Stomach (tissue), 9 donors: Measurements from ENCODE around the gene PHRF1. TPM values are rescaled to one million over a fixed set of nuclear protein-coding genes. Genes with fewer than 3 reads are reported as not detected.

Source experiments
- DNase-seq, 2 donors: peaks; one replicate each; pipeline versions ENCODE4 v3.0.0 to v3.0.0-alpha.2; 2013 to 2019
- H3K27ac ChIP-seq, 5 donors: fragments of 200-600 bp in 4 of 5; sonication (generic) in 4 of 5; one replicate each; pipeline ENCODE4 v1.5.1; 2013 to 2019; ENCODE audit warnings: mild to moderate bottlenecking in 1 of 5, moderate library complexity in 1 of 5
- H3K27me3 ChIP-seq, 3 donors: fragments of 200-600 bp; sonication (generic); one replicate each; pipeline ENCODE4 v1.5.1; 2017 to 2019; ENCODE audit warnings: mixed run types in 1 of 3
- H3K36me3 ChIP-seq, 4 donors: fragments of 200-600 bp; sonication (generic); 1 replicate in 3 of 4; 2 replicates in 1 of 4; pipeline ENCODE4 v1.5.1; 2016 to 2019
- H3K4me1 ChIP-seq, 4 donors: fragments of 200-600 bp; sonication (generic); one replicate each; pipeline ENCODE4 v1.5.1; 2016 to 2019
- H3K4me3 ChIP-seq, 4 donors: fragments of 200-600 bp; sonication (generic) in 3 of 4; one replicate each; pipeline ENCODE4 v1.5.1; 2016 to 2019; ENCODE audit warnings: mild to moderate bottlenecking in 1 of 4
- H3K9me3 ChIP-seq, 4 donors: fragments of 200-600 bp; sonication (generic); one replicate each; pipeline ENCODE4 v1.5.1; 2016 to 2019
- CTCF ChIP-seq, 7 experiments: fragments of 450-650 bp in 4 of 7; fragments of 200-600 bp in 3 of 7; sonication (generic) in 3 of 7; IDR thresholded peaks; one replicate each; pipeline ENCODE4 v1.5.1; 2016 to 2019; ENCODE audit warnings: antibody characterized with exemption in 7 of 7, control low read depth in 2 of 7, mild to moderate bottlenecking in 1 of 7
- EP300 ChIP-seq: sonication (generic); formaldehyde crosslinking; IDR thresholded peaks from one replicate; pipeline ENCODE4 v1.6.1; 2017; ENCODE audit warnings: antibody characterized with exemption
- POLR2A ChIP-seq, 4 donors: fragments of 450-650 bp; IDR thresholded peaks; one replicate each; pipeline ENCODE4 v1.6.1; 2016; ENCODE audit warnings: antibody characterized with exemption in 4 of 4, control low read depth in 2 of 4, mild to moderate bottlenecking in 1 of 4, moderate library complexity in 1 of 4
- POLR2AphosphoS5 ChIP-seq, 3 donors: sonication (generic); formaldehyde crosslinking; IDR thresholded peaks; one replicate each; pipeline ENCODE4 v1.6.1; 2016; ENCODE audit warnings: antibody characterized with exemption in 3 of 3
- WGBS, 5 donors: extraction: QIAGEN DNeasy Blood & Tissue Kit in 3 of 5; methylation state at CpG; one replicate each; pipeline versions ENCODE4 v1.1.5 to v1.1.7; 2013 to 2018; 5-methylcytosine and 5-hydroxymethylcytosine counted together
- intact Hi-C: fragments of 100-400 bp; cut with DNase I; formaldehyde crosslinking; loops from one replicate; pipeline ENCODE4 v1.15.1; 2023; ENCODE audit warnings: low total_unique reads
- polyA plus RNA-seq, 3 donors: library from polyadenylated mRNA; stranded (reverse); fragments of 200-250 nt; gene quantifications; one replicate each; pipeline ENCODE4 v1.2.3, GENCODE V29; 2013
- total RNA-seq, 5 donors: library from RNA; depleted of rRNA; stranded (reverse); fragments of >200 nt; gene quantifications; one replicate each; pipeline versions ENCODE4 v1.1.0 to v1.2.3, GENCODE V29; 2014 to 2016
- donor health status: healthy with polysubstance abuse.
- donor health status: Bipolar disorder and iron deficiency.
- donor health status: healthy.

The PHRF1 gene
- total and polyA plus RNA-seq, 8 donors: 7.9 to 60.8 (median 19.5) TPM

DNA sequence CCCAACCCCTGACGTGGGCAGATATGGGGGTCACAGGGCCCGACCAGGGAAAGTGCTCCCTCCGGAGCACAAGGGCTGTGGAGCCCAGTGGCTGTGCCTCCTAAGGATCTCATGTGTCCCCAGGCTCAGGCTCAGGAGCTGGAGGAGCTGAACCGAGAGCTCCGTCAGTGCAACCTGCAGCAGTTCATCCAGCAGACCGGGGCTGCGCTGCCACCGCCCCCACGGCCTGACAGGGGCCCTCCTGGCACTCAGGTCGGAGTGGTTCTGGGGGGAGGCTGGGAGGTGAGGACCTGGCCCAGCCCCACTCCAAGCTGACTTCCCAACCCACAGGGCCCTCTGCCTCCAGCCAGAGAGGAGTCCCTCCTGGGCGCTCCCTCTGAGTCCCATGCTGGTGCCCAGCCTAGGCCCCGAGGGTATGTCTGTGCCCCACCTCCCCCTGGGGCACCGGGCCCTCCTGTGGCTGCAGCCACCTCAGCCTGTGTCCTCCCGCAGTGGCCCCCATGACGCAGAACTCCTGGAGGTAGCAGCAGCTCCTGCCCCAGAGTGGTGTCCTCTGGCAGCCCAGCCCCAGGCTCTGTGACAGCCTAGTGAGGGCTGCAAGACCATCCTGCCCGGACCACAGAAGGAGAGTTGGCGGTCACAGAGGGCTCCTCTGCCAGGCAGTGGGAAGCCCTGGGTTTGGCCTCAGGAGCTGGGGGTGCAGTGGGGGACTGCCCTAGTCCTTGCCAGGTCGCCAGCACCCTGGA is 13.0 kb upstream of the PHRF1 start:
- intact Hi-C loops: no loop called here
- Histone ChIP-seq H3K4me1 (peaks cover 27 to 69% (median 62%) of the 10 kb centered on the region in 4 donors), H3K27me3 (peaks cover 0 to 18% (median under 1%) of the 10 kb centered on the region in 3 donors), H3K36me3 (peaks cover 0 to 16% (median 7%) of the 10 kb centered on the region in 4 donors), H3K9me3 (no peaks in the 10 kb centered on the region), H3K4me3 (peak overlapping the region in 3 of 4 donors; percentile 84 to 91 (median 89)), H3K27ac (peak overlapping the region in 3 of 5 donors; percentile 29 to 95 (median 29))
- TF ChIP-seq POLR2A (IDR thresholded peaks at IDR 0.05) (no peak), EP300 (no peak), POLR2AphosphoS5 (IDR thresholded peaks at IDR 0.05) (no peak), CTCF (IDR thresholded peaks at IDR 0.05) (no peak)
- no peak for DNase-seq
- WGBS, 5 donors: 51 to 80% (median 63%) methylated on average over 7 to 18 of the region's 18 CpGs

DNA sequence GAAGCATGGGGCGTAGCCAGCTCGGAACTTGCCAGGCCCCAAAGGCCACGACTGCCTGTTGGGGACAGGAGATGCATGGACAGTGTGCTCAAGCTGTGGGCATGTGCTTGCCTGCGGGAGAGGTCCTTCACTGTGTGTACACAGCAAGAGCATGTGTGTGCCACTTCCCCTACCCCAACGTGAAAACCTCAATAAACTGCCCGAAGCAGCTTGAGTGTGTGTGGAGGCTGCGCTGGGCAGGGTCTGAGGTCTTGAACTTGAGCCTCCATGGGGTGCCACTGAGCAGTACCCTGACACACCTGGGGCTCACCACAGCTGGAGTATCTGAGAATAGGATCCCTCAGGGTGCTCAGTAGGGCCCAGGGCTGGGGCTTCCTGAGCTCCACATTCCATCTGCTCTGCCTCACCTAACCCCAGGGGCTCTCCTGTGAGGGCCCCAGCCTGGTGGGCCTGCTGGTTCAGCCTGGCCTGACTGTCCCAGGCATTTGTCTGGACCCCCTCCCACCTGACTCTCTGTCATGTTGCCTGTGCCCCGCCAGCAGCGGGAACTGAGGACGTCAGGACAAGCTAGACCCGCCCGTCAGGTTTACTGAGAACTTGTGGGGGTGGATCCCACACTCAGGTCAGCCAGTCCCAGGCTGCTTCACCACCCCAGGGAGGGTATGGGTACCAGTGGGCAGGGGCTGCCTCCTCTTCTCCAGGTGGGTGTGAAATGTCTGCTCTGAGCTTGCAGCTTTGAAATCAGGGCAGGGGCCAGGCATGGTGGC is 12.3 kb upstream of the PHRF1 start:
- peaks cover 0 to 16% (median 7%) of the 10 kb centered on the region in 4 donors for H3K36me3 ChIP-seq
- no peaks in the 10 kb centered on the region for H3K9me3 ChIP-seq
- WGBS, 5 donors: 53 to 72% (median 60%) methylated on average over 1 to 12 of the region's 12 CpGs
- peak in 1 of 2 donors; percentile 61 for DNase-seq
- H3K4me3 ChIP-seq: no peak overlapping the region
- peaks cover 29 to 68% (median 64%) of the 10 kb centered on the region in 4 donors for H3K4me1 ChIP-seq
- H3K27me3 ChIP-seq: peaks cover 0 to 12% (median 0%) of the 10 kb centered on the region in 3 donors
- H3K27ac ChIP-seq: peak overlapping the region in 3 of 5 donors; percentile 29 to 95 (median 29)
- intact Hi-C loops: no loop called here
- TF ChIP-seq POLR2AphosphoS5 (IDR thresholded peaks at IDR 0.05): no peak
- no peak for TF ChIP-seq POLR2A (IDR thresholded peaks at IDR 0.05)
- TF ChIP-seq CTCF (IDR thresholded peaks at IDR 0.05): no peak
- no peak for TF ChIP-seq EP300

- H3K9me3 ChIP-seq: no peaks in the 10 kb centered on the region
- 66 to 80% (median 74%) methylated on average over 7 to 12 of the region's 12 CpGs for WGBS, 5 donors
- peak in 1 of 2 donors; percentile 9 for DNase-seq
- TF ChIP-seq EP300: no peak
- peak in 1 of 7 experiments; percentile 5 for TF ChIP-seq CTCF (IDR thresholded peaks at IDR 0.05)
- H3K4me1 ChIP-seq: peaks cover 27 to 61% (median 59%) of the 10 kb centered on the region in 4 donors
- H3K4me3 ChIP-seq: no peak overlapping the region
- H3K36me3 ChIP-seq: peaks cover 0 to 16% (median 7%) of the 10 kb centered on the region in 4 donors
- peaks cover 0 to 9% (median 0%) of the 10 kb centered on the region in 3 donors for H3K27me3 ChIP-seq
- intact Hi-C loops: no loop called here
- H3K27ac ChIP-seq: peak overlapping the region in 2 of 5 donors; percentile 1 to 31
Observed at GRCh38 chr11:565921-566509, 10.3 kb upstream of the PHRF1 start.

DNA sequence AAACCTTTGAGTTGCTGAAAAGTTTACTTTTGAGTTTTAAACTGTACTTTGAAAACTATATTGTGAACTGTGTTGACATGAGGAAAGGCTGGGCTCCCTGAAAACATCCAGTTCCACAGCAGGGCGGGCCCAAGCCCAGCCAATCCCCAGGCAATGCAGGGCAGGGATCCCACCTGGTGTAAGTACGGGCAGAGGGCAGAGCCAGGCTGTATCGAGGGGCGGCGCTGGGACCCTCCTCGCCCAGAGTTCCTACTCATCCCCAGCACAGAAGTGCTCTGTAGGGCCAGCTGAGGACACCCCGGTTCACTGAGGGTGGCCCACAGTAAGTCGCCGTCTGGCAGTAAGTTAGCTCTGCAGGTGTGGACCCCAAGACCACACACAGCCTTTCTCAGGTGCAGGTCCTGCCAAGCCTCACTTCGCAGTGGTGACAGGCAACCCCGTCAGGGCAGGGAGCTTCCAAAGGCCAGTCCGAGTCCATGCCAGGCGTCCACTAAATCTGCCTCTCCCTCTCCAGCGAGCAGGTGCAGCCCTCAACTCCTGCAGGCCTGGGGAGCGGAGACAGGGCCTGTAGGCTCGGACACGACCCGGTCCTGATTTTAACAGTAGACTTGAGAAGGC is 9.2 kb upstream of the PHRF1 start:
- H3K9me3 ChIP-seq: no peaks in the 10 kb centered on the region
- peaks cover 0 to 9% (median 0%) of the 10 kb centered on the region in 3 donors for H3K27me3 ChIP-seq
- peaks cover 25 to 50% (median 48%) of the 10 kb centered on the region in 4 donors for H3K4me1 ChIP-seq
- TF ChIP-seq EP300 (no peak), POLR2A (IDR thresholded peaks at IDR 0.05) (no peak), CTCF (IDR thresholded peaks at IDR 0.05) (no peak), POLR2AphosphoS5 (IDR thresholded peaks at IDR 0.05) (no peak)
- H3K27ac ChIP-seq: peak overlapping the region; percentile 82 to 94 (median 90)
- peak overlapping the region in 3 of 4 donors; percentile 62 to 69 (median 65) for H3K4me3 ChIP-seq
- peak in 1 of 2 donors; percentile 46 for DNase-seq
- WGBS, 5 donors: 45 to 68% (median 66%) methylated on average over 4 to 18 of the region's 18 CpGs
- intact Hi-C loops: no loop called here
- peaks cover 0 to 16% (median 7%) of the 10 kb centered on the region in 4 donors for H3K36me3 ChIP-seq
